ENCODE measurements around the gene MYO7B.

DNA sequence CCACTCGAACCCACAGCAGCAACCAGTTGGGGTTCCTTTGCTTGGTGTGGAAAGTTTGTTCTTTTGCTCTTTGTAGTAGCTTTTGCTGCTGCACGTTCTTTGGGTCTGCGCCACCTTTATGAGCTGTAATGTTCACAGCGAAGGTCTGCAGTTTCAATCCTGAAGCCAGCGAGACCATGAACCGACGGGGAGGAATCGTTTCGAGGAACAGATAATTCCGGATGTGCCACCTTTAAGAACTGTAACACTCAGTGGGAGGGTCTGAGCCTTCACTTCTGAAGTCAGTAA, 124.8 kb downstream of the MYO7B start:
- TF ChIP-seq, protein P1, sequence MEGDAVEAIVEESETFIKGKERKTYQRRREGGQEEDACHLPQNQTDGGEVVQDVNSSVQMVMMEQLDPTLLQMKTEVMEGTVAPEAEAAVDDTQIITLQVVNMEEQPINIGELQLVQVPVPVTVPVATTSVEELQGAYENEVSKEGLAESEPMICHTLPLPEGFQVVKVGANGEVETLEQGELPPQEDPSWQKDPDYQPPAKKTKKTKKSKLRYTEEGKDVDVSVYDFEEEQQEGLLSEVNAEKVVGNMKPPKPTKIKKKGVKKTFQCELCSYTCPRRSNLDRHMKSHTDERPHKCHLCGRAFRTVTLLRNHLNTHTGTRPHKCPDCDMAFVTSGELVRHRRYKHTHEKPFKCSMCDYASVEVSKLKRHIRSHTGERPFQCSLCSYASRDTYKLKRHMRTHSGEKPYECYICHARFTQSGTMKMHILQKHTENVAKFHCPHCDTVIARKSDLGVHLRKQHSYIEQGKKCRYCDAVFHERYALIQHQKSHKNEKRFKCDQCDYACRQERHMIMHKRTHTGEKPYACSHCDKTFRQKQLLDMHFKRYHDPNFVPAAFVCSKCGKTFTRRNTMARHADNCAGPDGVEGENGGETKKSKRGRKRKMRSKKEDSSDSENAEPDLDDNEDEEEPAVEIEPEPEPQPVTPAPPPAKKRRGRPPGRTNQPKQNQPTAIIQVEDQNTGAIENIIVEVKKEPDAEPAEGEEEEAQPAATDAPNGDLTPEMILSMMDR (IDR thresholded peaks at IDR 0.05), result no peak
- TF ChIP-seq EZH2 (IDR thresholded peaks at IDR 0.05; ENCODE audit: borderline replicate concordance, insufficient read depth, low read depth, low read length, poor library complexity, severe bottlenecking), result no peak

All from B cell (primary cell).